WTC11 (cell line): ENCODE measurements around the gene DEFB113.

Experiments used
- CBFB ChIP-seq: sonication (generic); formaldehyde crosslinking; IDR thresholded peaks from 2 replicates; pipeline ENCODE4 v1.8.1; 2022; ENCODE audit warnings: mild to moderate bottlenecking, low read depth, missing genetic modification reagents
- CREB1 ChIP-seq: sonication (generic); formaldehyde crosslinking; IDR thresholded peaks from 2 replicates; pipeline ENCODE4 v1.8.0; 2023; ENCODE audit warnings: mild to moderate bottlenecking, missing genetic modification reagents
- SP1 ChIP-seq: sonication (generic); formaldehyde crosslinking; conservative IDR thresholded peaks from 2 replicates; pipeline ENCODE4 v1.8.1; 2022; ENCODE audit warnings: missing genetic modification reagents
- TF ChIP-seq, protein P1 (sequence below): fragments of 200-600 bp; IDR thresholded peaks from 2 replicates; pipeline ENCODE4 v1.8.0; 2022; ENCODE audit warnings: antibody characterized with exemption
- TF ChIP-seq, protein P2 (sequence below): sonication (generic); formaldehyde crosslinking; IDR thresholded peaks from 2 replicates; pipeline ENCODE4 v1.8.1; 2023; ENCODE audit warnings: mild to moderate bottlenecking, missing genetic modification reagents, moderate library complexity

GRCh38 chr6:49978332-49979226 lies 9.2 kb upstream of the DEFB113 start:
- TF ChIP-seq, protein P1, sequence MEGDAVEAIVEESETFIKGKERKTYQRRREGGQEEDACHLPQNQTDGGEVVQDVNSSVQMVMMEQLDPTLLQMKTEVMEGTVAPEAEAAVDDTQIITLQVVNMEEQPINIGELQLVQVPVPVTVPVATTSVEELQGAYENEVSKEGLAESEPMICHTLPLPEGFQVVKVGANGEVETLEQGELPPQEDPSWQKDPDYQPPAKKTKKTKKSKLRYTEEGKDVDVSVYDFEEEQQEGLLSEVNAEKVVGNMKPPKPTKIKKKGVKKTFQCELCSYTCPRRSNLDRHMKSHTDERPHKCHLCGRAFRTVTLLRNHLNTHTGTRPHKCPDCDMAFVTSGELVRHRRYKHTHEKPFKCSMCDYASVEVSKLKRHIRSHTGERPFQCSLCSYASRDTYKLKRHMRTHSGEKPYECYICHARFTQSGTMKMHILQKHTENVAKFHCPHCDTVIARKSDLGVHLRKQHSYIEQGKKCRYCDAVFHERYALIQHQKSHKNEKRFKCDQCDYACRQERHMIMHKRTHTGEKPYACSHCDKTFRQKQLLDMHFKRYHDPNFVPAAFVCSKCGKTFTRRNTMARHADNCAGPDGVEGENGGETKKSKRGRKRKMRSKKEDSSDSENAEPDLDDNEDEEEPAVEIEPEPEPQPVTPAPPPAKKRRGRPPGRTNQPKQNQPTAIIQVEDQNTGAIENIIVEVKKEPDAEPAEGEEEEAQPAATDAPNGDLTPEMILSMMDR, result no peak
- no peak for TF ChIP-seq SP1 (CRISPR knock-in tag)
- no peak for TF ChIP-seq CREB1 (CRISPR knock-in tag)
- TF ChIP-seq CBFB (CRISPR knock-in tag), result no peak
- TF ChIP-seq, protein P2, sequence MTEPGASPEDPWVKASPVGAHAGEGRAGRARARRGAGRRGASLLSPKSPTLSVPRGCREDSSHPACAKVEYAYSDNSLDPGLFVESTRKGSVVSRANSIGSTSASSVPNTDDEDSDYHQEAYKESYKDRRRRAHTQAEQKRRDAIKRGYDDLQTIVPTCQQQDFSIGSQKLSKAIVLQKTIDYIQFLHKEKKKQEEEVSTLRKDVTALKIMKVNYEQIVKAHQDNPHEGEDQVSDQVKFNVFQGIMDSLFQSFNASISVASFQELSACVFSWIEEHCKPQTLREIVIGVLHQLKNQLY, result no peak
